Right atrium auricular region (tissue), 2 donors: ENCODE data around the gene PCDHGB7. TPM values are rescaled to one million over a fixed set of nuclear protein-coding genes. Genes with fewer than 3 reads are reported as not detected.
"Not testable (repeated sequence)": the region's sequence is repeated elsewhere in the genome, so short reads cannot be mapped to it uniquely, and the experiment has no call there.

Experiments used
- DNase-seq: peaks from one replicate; pipeline ENCODE4 v3.0.0-alpha.2; 2019; ENCODE audit warnings: low spot score
- H3K27ac ChIP-seq, 2 donors: fragments of 200-600 bp; sonication (generic); 1 replicate in 1 of 2; 2 replicates in 1 of 2; pipeline ENCODE4 v1.5.1; 2016 to 2019
- H3K27me3 ChIP-seq, 2 donors: fragments of 200-600 bp; sonication (generic); one replicate each; pipeline versions ENCODE4 v1.5.1 to v1.6.0; 2017 to 2019
- H3K36me3 ChIP-seq: fragments of 200-600 bp; sonication (generic); one replicate; pipeline ENCODE4 v1.5.1; 2016
- H3K4me1 ChIP-seq, 2 donors: fragments of 200-600 bp; sonication (generic); one replicate each; pipeline versions ENCODE4 v1.5.1 to v1.6.0; 2017 to 2019
- H3K4me3 ChIP-seq, 2 donors: fragments of 200-600 bp; sonication (generic); 1 replicate in 1 of 2; 2 replicates in 1 of 2; pipeline ENCODE4 v1.5.1; 2017 to 2019; ENCODE audit warnings: mild to moderate bottlenecking in 1 of 2, moderate library complexity in 1 of 2
- H3K9me3 ChIP-seq, 2 donors: fragments of 200-600 bp; sonication (generic); one replicate each; pipeline ENCODE4 v1.5.1; 2019
- total RNA-seq, 2 donors: library from RNA; depleted of rRNA; stranded (reverse); fragments of >200 nt; gene quantifications; one replicate each; pipeline ENCODE4 v1.1.0, GENCODE V29; 2016
- TF ChIP-seq, protein P1 (sequence below), 2 donors: fragments of 200-600 bp; sonication (generic); IDR thresholded peaks; one replicate each; pipeline ENCODE4 v1.5.1; 2019; ENCODE audit warnings: antibody characterized with exemption in 2 of 2

Gene PCDHGB7
- total RNA-seq, 2 donors from 2014 or later: 6.0 to 10.5 TPM

DNA sequence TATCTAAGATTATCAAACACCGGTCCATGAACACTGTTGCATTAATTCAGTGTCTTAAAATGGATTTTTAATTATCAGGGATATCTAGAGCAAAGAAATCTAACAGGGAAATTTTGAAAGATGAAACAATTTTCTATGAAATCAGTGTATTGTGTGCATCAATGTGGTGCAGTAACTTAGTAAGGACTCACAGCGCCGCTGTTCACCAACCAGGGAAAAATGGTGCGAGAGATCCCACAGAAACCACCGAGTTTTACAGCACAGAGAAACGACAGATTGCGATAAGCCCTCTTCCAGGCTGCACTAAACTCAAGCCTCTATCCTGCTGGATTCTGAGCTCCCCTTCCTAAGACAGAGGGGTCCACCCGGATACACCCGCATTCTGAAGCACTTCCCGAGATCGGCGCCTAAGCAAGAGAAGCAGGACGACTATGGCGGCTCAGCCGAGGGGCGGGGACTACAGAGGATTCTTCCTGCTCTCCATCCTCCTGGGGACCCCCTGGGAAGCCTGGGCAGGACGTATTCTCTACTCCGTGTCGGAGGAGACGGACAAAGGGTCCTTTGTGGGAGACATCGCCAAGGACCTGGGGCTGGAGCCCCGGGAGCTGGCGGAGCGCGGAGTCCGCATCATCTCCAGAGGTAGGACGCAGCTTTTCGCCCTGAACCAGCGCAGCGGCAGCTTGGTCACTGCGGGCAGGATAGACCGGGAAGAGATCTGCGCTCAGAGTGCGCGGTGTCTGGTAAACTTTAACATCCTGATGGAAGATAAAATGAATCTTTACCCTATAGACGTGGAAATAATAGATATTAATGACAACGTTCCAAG lies 34.8 kb upstream of the PCDHGB7 start, which contains the start of gene PCDHGA7:
Gene PCDHGA7, plus strand, starts transcription at position 274 of the 826 bp plus-strand sequence. Its CDS starts 158 bp downstream, at position 432.
- Histone ChIP-seq H3K27ac (no peak within 1 kb of the TSS), H3K27me3 (no peaks in the 10 kb centered on the region), H3K4me3 (peak within 1 kb of the TSS; percentile 35 to 43), H3K36me3 (peaks cover 4% of the 10 kb centered on the region), H3K9me3 (peaks cover 0 to 95% of the 10 kb centered on the region in 2 donors), H3K4me1 (peaks cover 0 to 4% of the 10 kb centered on the region in 2 donors)
- TF ChIP-seq, protein P1, sequence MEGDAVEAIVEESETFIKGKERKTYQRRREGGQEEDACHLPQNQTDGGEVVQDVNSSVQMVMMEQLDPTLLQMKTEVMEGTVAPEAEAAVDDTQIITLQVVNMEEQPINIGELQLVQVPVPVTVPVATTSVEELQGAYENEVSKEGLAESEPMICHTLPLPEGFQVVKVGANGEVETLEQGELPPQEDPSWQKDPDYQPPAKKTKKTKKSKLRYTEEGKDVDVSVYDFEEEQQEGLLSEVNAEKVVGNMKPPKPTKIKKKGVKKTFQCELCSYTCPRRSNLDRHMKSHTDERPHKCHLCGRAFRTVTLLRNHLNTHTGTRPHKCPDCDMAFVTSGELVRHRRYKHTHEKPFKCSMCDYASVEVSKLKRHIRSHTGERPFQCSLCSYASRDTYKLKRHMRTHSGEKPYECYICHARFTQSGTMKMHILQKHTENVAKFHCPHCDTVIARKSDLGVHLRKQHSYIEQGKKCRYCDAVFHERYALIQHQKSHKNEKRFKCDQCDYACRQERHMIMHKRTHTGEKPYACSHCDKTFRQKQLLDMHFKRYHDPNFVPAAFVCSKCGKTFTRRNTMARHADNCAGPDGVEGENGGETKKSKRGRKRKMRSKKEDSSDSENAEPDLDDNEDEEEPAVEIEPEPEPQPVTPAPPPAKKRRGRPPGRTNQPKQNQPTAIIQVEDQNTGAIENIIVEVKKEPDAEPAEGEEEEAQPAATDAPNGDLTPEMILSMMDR (IDR thresholded peaks at IDR 0.05): peak in 1 of 2 donors; percentile 51
- DNase-seq: no peak

- Histone ChIP-seq H3K4me1 (peaks cover 0 to 4% of the 10 kb centered on the region in 2 donors), H3K36me3 (peaks cover 4% of the 10 kb centered on the region), H3K9me3 (peaks cover 0 to 91% of the 10 kb centered on the region in 2 donors), H3K27me3 (no peaks in the 10 kb centered on the region), H3K4me3 (peak overlapping the region in 1 of 2 donors; percentile 43), H3K27ac (no peak overlapping the region)
- no peak for DNase-seq
- TF ChIP-seq, protein P1 (IDR thresholded peaks at IDR 0.05): no peak
Measured at GRCh38 chr5:141383345-141383744, 34.1 kb upstream of the PCDHGB7 start.

- H3K9me3 ChIP-seq: peaks cover 6 to 91% of the 10 kb centered on the region in 2 donors
- peaks cover 4% of the 10 kb centered on the region for H3K36me3 ChIP-seq
- H3K27ac ChIP-seq: no peak overlapping the region
- H3K4me3 ChIP-seq: no peak overlapping the region
- no peak for DNase-seq
- TF ChIP-seq, protein P1 (IDR thresholded peaks at IDR 0.05): no peak
- H3K27me3 ChIP-seq: no peaks in the 10 kb centered on the region
- peaks cover 0 to 4% of the 10 kb centered on the region in 2 donors for H3K4me1 ChIP-seq
Measured at GRCh38 chr5:141384471-141385267, 32.8 kb upstream of the PCDHGB7 start.

DNA sequence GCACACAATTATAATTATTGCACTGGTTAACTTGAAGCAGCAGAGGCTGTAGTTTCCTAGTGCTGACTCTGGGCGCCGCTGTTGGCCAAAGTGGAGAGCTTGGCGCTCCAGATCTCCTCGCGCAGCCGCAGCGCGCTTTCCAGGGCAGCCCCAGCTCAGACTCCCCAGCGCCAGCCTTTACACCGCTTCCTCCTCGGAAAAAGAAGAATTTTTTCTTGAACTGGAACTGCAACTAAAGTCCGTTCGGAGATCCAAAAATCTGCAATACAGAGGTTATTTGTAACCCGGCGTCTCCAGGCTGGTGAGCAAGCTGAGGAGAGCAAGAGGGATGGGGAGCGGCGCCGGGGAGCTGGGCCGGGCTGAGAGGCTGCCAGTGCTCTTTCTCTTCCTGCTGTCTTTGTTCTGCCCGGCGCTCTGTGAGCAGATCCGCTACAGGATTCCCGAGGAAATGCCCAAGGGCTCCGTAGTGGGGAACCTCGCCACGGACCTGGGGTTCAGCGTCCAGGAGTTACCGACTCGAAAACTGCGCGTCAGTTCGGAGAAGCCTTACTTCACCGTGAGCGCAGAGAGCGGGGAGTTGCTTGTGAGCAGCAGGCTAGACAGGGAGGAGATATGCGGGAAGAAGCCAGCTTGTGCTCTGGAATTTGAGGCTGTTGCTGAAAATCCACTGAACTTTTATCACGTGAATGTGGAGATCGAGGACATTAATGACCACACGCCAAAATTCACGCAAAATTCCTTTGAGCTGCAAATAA lies 29.7 kb upstream of the PCDHGB7 start, which contains the start of gene PCDHGB4:
Gene PCDHGB4, plus strand, starts transcription at position 142 of the 755 bp plus-strand sequence. Its CDS starts 187 bp downstream, at position 329.
- DNase-seq, H3K4me1 ChIP-seq, H3K27me3 ChIP-seq, H3K36me3 ChIP-seq, H3K27ac ChIP-seq: not testable (repeated sequence)
- H3K4me3 ChIP-seq: peak within 1 kb of the TSS; percentile 33 to 39
- TF ChIP-seq, protein P1 (IDR thresholded peaks at IDR 0.05): peak; percentile 42 to 70
- peaks cover 10 to 94% of the 10 kb centered on the region in 2 donors for H3K9me3 ChIP-seq

GRCh38 chr5:141388661-141389060 lies 28.8 kb upstream of the PCDHGB7 start:
- TF ChIP-seq, protein P1 (IDR thresholded peaks at IDR 0.05): no peak
- Histone ChIP-seq H3K4me3 (no peak overlapping the region), H3K27me3 (no peaks in the 10 kb centered on the region), H3K9me3 (peaks cover 10 to 94% of the 10 kb centered on the region in 2 donors), H3K36me3 (peaks cover 7% of the 10 kb centered on the region), H3K4me1 (no peaks in the 10 kb centered on the region), H3K27ac (no peak overlapping the region)
- no peak for DNase-seq
